ENCODE measurements around the gene APBA2.

APBA2 gene

DNA sequence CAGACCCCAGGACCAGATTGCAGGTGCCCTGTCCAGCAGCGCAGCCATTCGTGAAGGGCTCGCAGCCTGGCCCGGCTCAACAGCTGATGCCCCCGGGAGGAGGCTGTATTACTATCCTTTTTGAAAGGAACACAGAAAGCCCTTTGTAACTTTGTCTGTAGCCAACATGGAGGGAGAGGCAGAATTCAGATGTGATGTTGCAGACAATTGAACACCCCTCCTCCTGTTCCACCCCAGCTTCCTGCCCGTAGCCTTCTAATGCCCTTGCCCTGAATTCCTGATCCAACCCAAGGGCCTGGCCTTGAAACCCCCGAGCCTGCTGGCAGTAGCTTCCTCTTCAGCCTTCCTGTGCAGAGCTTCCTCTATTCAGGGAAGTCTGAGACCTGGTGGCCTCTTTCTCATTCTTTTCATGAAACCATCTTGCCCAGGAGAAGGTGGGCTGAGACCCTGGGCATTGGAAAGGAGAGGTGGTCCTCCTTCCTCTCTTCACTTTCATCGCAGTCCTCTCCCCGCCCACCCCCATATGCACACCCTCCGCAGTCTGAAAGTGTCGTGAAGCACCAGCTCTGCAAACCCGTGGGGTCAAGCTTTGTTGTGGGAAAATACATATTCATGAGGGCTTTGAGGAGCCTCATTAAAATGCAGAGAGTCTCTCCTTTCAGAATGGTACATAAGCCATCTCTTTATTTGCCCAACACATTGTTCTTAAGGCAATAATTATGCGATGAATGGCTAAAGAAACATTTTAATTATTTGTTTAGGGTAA is 109.2 kb downstream of the APBA2 start:
- Histone ChIP-seq H3K9me3 (ENCODE audit: control insufficient read depth, insufficient read depth, low read depth, low read length) (no peaks in the 10 kb centered on the region; the same call in 1 of the 2 replicates), H3K4me3 (ENCODE audit: low read depth, low read length) (no peak overlapping the region), H3K27me3 (ENCODE audit: control insufficient read depth, insufficient read depth, low read length) (no peaks in the 10 kb centered on the region), H3K27ac (ENCODE audit: low read depth, low read length) (no peak overlapping the region), H3K4me1 (ENCODE audit: control insufficient read depth, insufficient read depth, low read length) (peaks cover 23% of the 10 kb centered on the region), H3K9ac (ENCODE audit: low read length) (no peak overlapping the region), H3K36me3 (ENCODE audit: control insufficient read depth, insufficient read depth, low read length) (no peaks in the 10 kb centered on the region)

DNA sequence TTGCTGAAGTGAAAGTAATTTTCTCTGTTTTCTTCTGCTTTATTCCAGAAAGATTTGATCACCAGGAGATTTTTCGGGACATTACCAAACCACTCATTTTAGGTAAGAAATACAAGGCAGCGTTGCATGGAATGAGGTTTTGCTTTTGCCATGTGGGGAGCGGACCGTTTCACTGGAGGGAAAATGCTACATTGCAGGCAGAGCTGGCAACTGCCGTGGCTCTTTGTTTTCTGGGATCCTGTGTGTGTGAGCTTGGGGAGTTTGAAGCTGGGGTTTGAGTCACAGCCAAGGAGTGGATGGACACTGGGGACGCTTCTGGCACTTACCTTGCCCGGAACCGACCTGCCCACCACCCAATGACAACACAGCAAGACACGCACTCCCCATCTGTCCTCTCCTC is 109.9 kb downstream of the APBA2 start:
- no peak overlapping the region for H3K9ac ChIP-seq (ENCODE audit: low read length)
- H3K9me3 ChIP-seq (ENCODE audit: control insufficient read depth, insufficient read depth, low read depth, low read length), result no peaks in the 10 kb centered on the region; the same call in 1 of the 2 replicates
- no peak overlapping the region for H3K4me3 ChIP-seq (ENCODE audit: low read depth, low read length)
- no peak overlapping the region for H3K27ac ChIP-seq (ENCODE audit: low read depth, low read length)
- H3K36me3 ChIP-seq (ENCODE audit: control insufficient read depth, insufficient read depth, low read length), result no peaks in the 10 kb centered on the region
- no peaks in the 10 kb centered on the region for H3K27me3 ChIP-seq (ENCODE audit: control insufficient read depth, insufficient read depth, low read length)
- H3K4me1 ChIP-seq (ENCODE audit: control insufficient read depth, insufficient read depth, low read length), result peaks cover 23% of the 10 kb centered on the region

DNA sequence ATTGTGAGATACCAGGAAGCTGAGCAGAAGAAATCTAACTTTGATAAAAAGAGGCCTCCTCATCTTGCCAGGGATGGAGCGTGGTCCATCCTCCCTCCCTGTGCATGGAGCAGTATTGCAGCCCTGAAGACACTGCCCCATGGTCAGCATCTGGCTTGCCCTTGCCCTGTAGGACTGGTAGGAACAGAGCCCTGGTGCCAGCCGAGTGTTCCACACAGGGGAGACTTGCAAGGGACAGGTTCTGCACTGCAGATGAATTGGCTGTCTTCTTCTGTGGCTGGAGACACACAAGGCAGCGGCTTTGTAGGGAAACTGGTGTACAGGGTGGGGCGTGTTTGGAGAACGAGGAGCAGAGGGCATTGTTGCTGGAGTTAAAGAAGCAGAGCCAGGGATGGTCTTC is 110.5 kb downstream of the APBA2 start:
- no peak overlapping the region for H3K4me3 ChIP-seq (ENCODE audit: low read depth, low read length)
- H3K9ac ChIP-seq (ENCODE audit: low read length), result no peak overlapping the region
- H3K9me3 ChIP-seq (ENCODE audit: control insufficient read depth, insufficient read depth, low read depth, low read length), result no peaks in the 10 kb centered on the region; the same call in 1 of the 2 replicates
- peaks cover 23% of the 10 kb centered on the region for H3K4me1 ChIP-seq (ENCODE audit: control insufficient read depth, insufficient read depth, low read length)
- no peak overlapping the region for H3K27ac ChIP-seq (ENCODE audit: low read depth, low read length)
- H3K27me3 ChIP-seq (ENCODE audit: control insufficient read depth, insufficient read depth, low read length), result no peaks in the 10 kb centered on the region
- no peaks in the 10 kb centered on the region for H3K36me3 ChIP-seq (ENCODE audit: control insufficient read depth, insufficient read depth, low read length)

DNA sequence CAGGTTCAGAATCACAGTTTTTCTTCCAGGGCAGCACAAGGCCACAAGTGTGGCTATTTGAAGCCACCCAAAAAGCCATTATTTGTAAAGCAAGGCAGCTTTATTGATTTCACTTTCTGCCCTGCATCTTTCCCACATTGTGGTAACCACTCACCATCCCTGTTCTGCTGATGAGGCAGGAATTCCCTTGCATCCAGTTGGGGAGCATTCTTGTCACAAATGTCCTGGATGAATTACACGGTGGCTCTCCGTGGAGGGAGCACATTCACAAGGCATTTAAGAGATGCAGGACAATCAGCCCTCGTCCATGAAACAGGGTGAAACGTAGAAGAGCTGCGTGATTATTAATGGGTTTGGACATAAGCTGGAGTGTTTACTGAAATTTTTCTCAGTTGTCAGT is 111.2 kb downstream of the APBA2 start:
- H3K9me3 ChIP-seq (ENCODE audit: control insufficient read depth, insufficient read depth, low read depth, low read length), result no peaks in the 10 kb centered on the region; the same call in 1 of the 2 replicates
- H3K9ac ChIP-seq (ENCODE audit: low read length), result no peak overlapping the region
- H3K27me3 ChIP-seq (ENCODE audit: control insufficient read depth, insufficient read depth, low read length), result no peaks in the 10 kb centered on the region
- no peak overlapping the region for H3K4me3 ChIP-seq (ENCODE audit: low read depth, low read length)
- peaks cover 23% of the 10 kb centered on the region for H3K4me1 ChIP-seq (ENCODE audit: control insufficient read depth, insufficient read depth, low read length)
- H3K27ac ChIP-seq (ENCODE audit: low read depth, low read length), result no peak overlapping the region
- H3K36me3 ChIP-seq (ENCODE audit: control insufficient read depth, insufficient read depth, low read length), result no peaks in the 10 kb centered on the region

DNA sequence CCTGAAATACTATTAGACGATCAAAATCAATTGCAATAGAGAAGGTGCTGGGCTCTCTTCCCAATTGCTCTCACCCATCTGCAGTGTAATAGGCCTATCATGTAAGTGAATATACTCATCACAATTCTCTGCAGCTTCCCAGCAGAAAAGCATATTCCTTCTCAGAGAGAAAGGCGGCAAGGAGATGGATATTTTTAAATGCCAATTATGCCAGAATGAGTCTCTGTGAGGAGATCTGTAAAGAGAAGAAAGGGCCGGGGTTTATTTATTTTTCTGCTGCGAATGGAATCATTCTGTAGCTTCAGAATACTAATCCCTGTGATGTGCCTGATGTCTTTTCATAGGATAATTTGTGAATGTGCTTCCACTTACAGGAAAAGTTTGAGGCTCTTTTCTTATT is 112.0 kb downstream of the APBA2 start:
- H3K27me3 ChIP-seq (ENCODE audit: control insufficient read depth, insufficient read depth, low read length), result no peaks in the 10 kb centered on the region
- H3K4me3 ChIP-seq (ENCODE audit: low read depth, low read length), result no peak overlapping the region
- no peaks in the 10 kb centered on the region; the same call in 1 of the 2 replicates for H3K9me3 ChIP-seq (ENCODE audit: control insufficient read depth, insufficient read depth, low read depth, low read length)
- H3K27ac ChIP-seq (ENCODE audit: low read depth, low read length), result no peak overlapping the region
- peaks cover 21% of the 10 kb centered on the region for H3K4me1 ChIP-seq (ENCODE audit: control insufficient read depth, insufficient read depth, low read length)
- H3K9ac ChIP-seq (ENCODE audit: low read length), result no peak overlapping the region
- no peaks in the 10 kb centered on the region for H3K36me3 ChIP-seq (ENCODE audit: control insufficient read depth, insufficient read depth, low read length)

DNA sequence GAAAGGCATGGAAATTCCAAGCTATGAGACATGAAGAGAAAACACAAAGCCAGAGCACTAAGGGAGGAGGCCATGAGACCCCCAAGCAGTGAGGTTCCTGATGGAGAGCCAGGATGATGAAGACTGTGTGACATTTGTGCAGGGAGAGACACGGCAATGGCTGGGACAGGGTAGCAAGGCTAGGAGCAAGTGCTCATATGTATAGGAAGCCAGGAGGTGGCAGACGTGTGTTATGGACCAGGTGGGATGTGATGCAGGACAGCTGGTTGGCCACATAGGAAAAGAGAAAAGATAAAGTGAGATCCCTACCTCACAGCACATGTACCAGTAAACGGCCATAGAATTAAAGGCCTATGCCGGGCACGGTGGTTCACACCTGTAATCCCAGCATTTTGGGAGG is 112.7 kb downstream of the APBA2 start:
- H3K9ac ChIP-seq (ENCODE audit: low read length), result no peak overlapping the region
- no peaks in the 10 kb centered on the region for H3K36me3 ChIP-seq (ENCODE audit: control insufficient read depth, insufficient read depth, low read length)
- no peak overlapping the region for H3K27ac ChIP-seq (ENCODE audit: low read depth, low read length)
- H3K9me3 ChIP-seq (ENCODE audit: control insufficient read depth, insufficient read depth, low read depth, low read length), result no peaks in the 10 kb centered on the region; the same call in 1 of the 2 replicates
- no peaks in the 10 kb centered on the region for H3K27me3 ChIP-seq (ENCODE audit: control insufficient read depth, insufficient read depth, low read length)
- H3K4me1 ChIP-seq (ENCODE audit: control insufficient read depth, insufficient read depth, low read length), result peaks cover 14% of the 10 kb centered on the region
- H3K4me3 ChIP-seq (ENCODE audit: low read depth, low read length), result no peak overlapping the region

DNA sequence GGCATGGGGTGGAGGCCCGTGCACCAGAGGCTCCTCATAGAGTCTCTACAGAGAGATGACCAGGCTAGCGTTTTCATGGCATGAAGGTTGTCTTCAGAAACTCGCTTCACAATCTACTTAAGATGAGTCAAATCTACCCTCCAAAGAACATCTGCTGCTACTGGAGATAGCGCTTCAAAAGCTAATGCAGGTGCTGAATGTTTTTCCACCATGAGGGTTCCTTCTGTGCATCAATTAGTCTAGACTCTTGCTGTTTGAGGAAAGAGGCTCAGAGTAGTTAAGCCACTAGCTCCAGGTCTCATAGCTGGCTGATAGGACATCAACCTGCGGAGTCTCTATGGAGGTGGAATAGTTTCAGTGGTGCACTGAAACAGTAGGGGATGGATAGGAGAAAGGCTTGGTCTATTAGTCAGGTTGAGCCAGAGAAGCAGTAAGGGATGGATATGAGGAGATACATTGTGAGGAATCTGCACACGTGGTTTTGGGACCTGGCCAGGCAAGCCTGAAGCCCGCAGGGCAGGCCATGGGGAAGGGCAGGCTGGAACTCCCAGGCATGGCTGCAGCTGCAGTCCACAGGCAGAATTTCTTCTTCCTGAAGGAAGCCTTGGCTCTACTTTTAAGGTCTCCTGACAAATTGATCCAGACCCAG is 117.5 kb downstream of the APBA2 start:
- H3K27ac ChIP-seq (ENCODE audit: low read depth, low read length), result no peak overlapping the region
- no peak overlapping the region for H3K9ac ChIP-seq (ENCODE audit: low read length)
- H3K4me1 ChIP-seq (ENCODE audit: control insufficient read depth, insufficient read depth, low read length), result no peaks in the 10 kb centered on the region
- H3K36me3 ChIP-seq (ENCODE audit: control insufficient read depth, insufficient read depth, low read length), result no peaks in the 10 kb centered on the region
- H3K27me3 ChIP-seq (ENCODE audit: control insufficient read depth, insufficient read depth, low read length), result no peaks in the 10 kb centered on the region
- H3K9me3 ChIP-seq (ENCODE audit: control insufficient read depth, insufficient read depth, low read depth, low read length), result no peaks in the 10 kb centered on the region; the same call in 1 of the 2 replicates
- no peak overlapping the region for H3K4me3 ChIP-seq (ENCODE audit: low read depth, low read length)

DNA sequence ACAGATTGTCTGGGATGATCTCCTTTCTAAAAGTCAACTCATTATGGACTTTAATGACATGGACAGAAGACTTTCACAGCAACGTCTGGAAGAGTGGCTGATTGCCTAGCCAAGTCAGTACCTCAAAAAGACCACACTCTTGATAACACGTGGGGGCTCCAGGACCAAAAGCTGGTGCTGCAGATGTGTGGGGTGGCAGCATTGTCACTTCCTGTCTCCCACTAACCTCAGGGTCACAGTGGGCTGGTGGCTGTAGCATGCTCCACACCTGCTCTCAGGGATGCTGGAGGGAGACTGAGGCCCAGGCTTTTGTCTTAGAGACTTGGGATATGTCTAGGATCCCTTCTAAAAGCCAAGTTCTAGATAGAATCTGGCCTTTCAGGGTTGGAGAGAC is 118.1 kb downstream of the APBA2 start:
- Histone ChIP-seq H3K9ac (ENCODE audit: low read length) (no peak overlapping the region), H3K4me1 (ENCODE audit: control insufficient read depth, insufficient read depth, low read length) (no peaks in the 10 kb centered on the region), H3K36me3 (ENCODE audit: control insufficient read depth, insufficient read depth, low read length) (no peaks in the 10 kb centered on the region)

DNA sequence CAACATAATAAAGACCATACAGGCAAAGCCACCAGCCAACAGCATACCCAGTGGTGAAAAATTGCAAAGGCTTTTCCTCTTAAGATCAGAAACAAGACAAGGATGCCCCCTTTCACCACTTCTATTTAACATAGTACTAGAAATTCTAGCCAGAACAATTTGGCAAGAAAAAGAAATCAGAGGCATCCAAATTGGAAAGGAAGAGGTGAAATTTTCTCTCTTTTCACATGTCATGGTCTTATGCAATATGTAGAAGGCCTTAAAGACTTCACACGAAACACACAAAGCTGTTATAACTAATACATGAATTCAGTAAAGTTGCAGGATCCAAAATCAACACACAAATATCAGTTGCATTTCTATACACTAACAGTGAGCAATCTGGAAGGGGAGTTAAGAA is 120.2 kb downstream of the APBA2 start:
- Histone ChIP-seq H3K27me3 (ENCODE audit: control insufficient read depth, insufficient read depth, low read length) (no peaks in the 10 kb centered on the region), H3K4me3 (ENCODE audit: low read depth, low read length) (no peak overlapping the region), H3K9me3 (ENCODE audit: control insufficient read depth, insufficient read depth, low read depth, low read length) (no peaks in the 10 kb centered on the region), H3K4me1 (ENCODE audit: control insufficient read depth, insufficient read depth, low read length) (no peaks in the 10 kb centered on the region), H3K9ac (ENCODE audit: low read length) (no peak overlapping the region), H3K27ac (ENCODE audit: low read depth, low read length) (no peak overlapping the region), H3K36me3 (ENCODE audit: control insufficient read depth, insufficient read depth, low read length) (no peaks in the 10 kb centered on the region)

More for the DNA sequence above, 118.1 kb downstream of the APBA2 start:
- Histone ChIP-seq H3K27ac (ENCODE audit: low read depth, low read length) (no peak overlapping the region), H3K9me3 (ENCODE audit: control insufficient read depth, insufficient read depth, low read depth, low read length) (no peaks in the 10 kb centered on the region), H3K27me3 (ENCODE audit: control insufficient read depth, insufficient read depth, low read length) (no peaks in the 10 kb centered on the region), H3K4me3 (ENCODE audit: low read depth, low read length) (no peak overlapping the region)

DNA sequence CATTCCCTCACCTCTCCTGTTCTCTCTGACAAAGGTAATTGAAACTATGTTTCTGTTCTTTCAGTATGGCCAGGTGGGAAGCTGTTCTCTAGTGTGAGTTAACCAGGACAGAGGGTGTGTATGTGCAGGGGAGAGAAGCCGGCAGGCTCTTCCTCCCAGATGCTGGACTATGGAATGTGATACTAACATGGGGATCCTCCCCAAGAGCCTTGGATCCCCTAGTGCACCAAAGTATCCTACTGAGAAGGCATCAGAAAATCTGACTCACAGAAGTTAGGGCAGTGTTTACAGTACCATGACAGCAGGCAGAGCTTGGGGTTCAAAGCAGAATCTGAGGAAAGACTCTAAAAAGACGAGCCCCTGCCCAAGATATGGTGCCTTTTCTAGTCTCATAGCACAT is 123.1 kb downstream of the APBA2 start:
- H3K36me3 ChIP-seq (ENCODE audit: control insufficient read depth, insufficient read depth, low read length), result no peaks in the 10 kb centered on the region
- no peaks in the 10 kb centered on the region for H3K4me1 ChIP-seq (ENCODE audit: control insufficient read depth, insufficient read depth, low read length)
- H3K9me3 ChIP-seq (ENCODE audit: control insufficient read depth, insufficient read depth, low read depth, low read length), result no peaks in the 10 kb centered on the region
- no peaks in the 10 kb centered on the region for H3K27me3 ChIP-seq (ENCODE audit: control insufficient read depth, insufficient read depth, low read length)
- H3K27ac ChIP-seq (ENCODE audit: low read depth, low read length), result no peak overlapping the region
- H3K4me3 ChIP-seq (ENCODE audit: low read depth, low read length), result no peak overlapping the region
- H3K9ac ChIP-seq (ENCODE audit: low read length), result no peak overlapping the region

DNA sequence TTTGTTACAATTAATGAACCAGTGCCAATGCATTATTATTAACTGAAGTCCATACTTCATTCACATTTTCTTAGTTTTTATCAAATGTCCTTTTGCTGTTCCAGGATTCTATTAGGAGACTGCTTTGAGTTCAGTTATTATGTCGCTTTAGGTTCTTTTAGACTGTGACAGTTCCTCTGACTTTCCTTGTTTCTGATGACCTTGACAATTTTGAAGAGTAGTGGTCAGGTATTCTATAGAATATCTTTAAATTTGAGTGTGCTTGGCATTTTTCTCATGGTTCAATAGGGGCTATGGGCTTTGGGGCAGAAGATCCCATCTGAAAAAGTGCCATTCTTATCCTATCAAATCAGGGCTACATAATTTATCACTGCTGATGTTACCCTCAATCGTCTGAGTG is 126.3 kb downstream of the APBA2 start:
- Histone ChIP-seq H3K9ac (ENCODE audit: low read length) (no peak overlapping the region), H3K9me3 (ENCODE audit: control insufficient read depth, insufficient read depth, low read depth, low read length) (no peaks in the 10 kb centered on the region), H3K27me3 (ENCODE audit: control insufficient read depth, insufficient read depth, low read length) (no peaks in the 10 kb centered on the region), H3K36me3 (ENCODE audit: control insufficient read depth, insufficient read depth, low read length) (no peaks in the 10 kb centered on the region), H3K27ac (ENCODE audit: low read depth, low read length) (no peak overlapping the region), H3K4me3 (ENCODE audit: low read depth, low read length) (no peak overlapping the region), H3K4me1 (ENCODE audit: control insufficient read depth, insufficient read depth, low read length) (no peaks in the 10 kb centered on the region)
